Lung microvascular endothelial cell (primary cell): Measurements from ENCODE around the gene LRRC74B. TPM values are rescaled to one million over a fixed set of nuclear protein-coding genes. Genes with fewer than 3 reads are reported as not detected.
"Not testable (repeated sequence)": the region's sequence is repeated elsewhere in the genome, so short reads cannot be mapped to it uniquely, and the experiment has no call there.

Experiments
- DNase-seq, 2 donors: peaks; one replicate each; pipeline versions ENCODE4 v3.0.0 to v3.0.0-alpha.2; 2010; ENCODE audit warnings: low read depth in 2 of 2
- total RNA-seq: library from RNA; depleted of rRNA; stranded (reverse); fragments of >200 nt; gene quantifications from 2 replicates; pipeline ENCODE4 v1.2.1, GENCODE V29; 2014

LRRC74B gene
- total RNA-seq: not detected in 2 replicates

GRCh38 chr22:21045585-21046294 is at the start of gene LRRC74B:
Gene LRRC74B (plus strand): TSS chr22:21045946. CDS start chr22:21045987, 41 bp downstream.
- peak; percentile 87 to 91 for DNase-seq

- no peak for DNase-seq
These were observed 49.7 kb upstream of the LRRC74B start for GRCh38 chr22:20996031-20996410.

- no peak for DNase-seq
These were observed 48.9 kb upstream of the LRRC74B start for GRCh38 chr22:20996598-20997535.

- no peak for DNase-seq
These were observed 48.0 kb upstream of the LRRC74B start for GRCh38 chr22:20997536-20998257.

GRCh38 chr22:20998411-20999336 is 47.1 kb upstream of the LRRC74B start:
- DNase-seq: no peak

- no peak for DNase-seq
These were observed 46.2 kb upstream of the LRRC74B start for GRCh38 chr22:20999350-21000206.

- peak; percentile 9 to 21 for DNase-seq
These were observed 45.3 kb upstream of the LRRC74B start for GRCh38 chr22:21000207-21000986.

GRCh38 chr22:21000987-21001600 is 44.7 kb upstream of the LRRC74B start:
- DNase-seq: no peak

GRCh38 chr22:21001601-21002325 is 44.0 kb upstream of the LRRC74B start, which contains the start of gene THAP7:
Gene THAP7 (minus strand): TSS chr22:21002118. CDS start chr22:21001911, 207 bp downstream.
- peak; percentile 95 to 96 for DNase-seq

- no peak for DNase-seq
These were observed 42.0 kb upstream of the LRRC74B start for GRCh38 chr22:21003782-21004181.

- not testable (repeated sequence) for DNase-seq
These were observed 36.5 kb upstream of the LRRC74B start for GRCh38 chr22:21009208-21009607.

GRCh38 chr22:21009638-21010425 is 35.9 kb upstream of the LRRC74B start:
- DNase-seq: peak; percentile 68

GRCh38 chr22:21010426-21011113 is 35.2 kb upstream of the LRRC74B start:
- DNase-seq: no peak

GRCh38 chr22:21012446-21013407 is 33.0 kb upstream of the LRRC74B start:
- no peak for DNase-seq

GRCh38 chr22:21013657-21014201 is 32.0 kb upstream of the LRRC74B start:
- DNase-seq: no peak
